Measurements from ENCODE around the gene ARAP3.
A peak's percentile ranks its signal among the peaks of the same experiment; 100 is the strongest.

The ARAP3 gene

DNA sequence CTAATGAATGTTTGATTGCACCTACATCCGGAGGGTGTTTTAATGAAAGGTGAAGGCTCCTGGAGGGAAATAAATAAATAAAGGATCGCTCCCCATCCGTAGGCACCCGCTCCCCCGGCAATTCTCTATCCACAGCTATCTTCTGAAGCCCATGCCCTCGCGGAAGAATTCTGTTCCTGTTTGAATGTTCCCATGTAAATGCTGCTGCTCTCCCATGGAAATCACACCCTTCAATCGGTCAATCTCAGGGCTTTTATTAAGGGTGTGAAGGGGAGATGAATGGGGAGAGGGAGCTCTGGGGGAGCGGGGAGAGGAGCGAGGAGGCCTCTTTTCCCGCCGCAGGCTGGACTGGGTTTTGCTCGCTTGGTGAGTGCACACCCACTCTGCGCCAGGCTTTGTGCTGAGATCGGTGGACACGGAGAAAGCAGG lies 21.1 kb upstream of the ARAP3 start:
- DNase-seq (ENCODE audit: low read depth in 2 of 2): no peak

DNA sequence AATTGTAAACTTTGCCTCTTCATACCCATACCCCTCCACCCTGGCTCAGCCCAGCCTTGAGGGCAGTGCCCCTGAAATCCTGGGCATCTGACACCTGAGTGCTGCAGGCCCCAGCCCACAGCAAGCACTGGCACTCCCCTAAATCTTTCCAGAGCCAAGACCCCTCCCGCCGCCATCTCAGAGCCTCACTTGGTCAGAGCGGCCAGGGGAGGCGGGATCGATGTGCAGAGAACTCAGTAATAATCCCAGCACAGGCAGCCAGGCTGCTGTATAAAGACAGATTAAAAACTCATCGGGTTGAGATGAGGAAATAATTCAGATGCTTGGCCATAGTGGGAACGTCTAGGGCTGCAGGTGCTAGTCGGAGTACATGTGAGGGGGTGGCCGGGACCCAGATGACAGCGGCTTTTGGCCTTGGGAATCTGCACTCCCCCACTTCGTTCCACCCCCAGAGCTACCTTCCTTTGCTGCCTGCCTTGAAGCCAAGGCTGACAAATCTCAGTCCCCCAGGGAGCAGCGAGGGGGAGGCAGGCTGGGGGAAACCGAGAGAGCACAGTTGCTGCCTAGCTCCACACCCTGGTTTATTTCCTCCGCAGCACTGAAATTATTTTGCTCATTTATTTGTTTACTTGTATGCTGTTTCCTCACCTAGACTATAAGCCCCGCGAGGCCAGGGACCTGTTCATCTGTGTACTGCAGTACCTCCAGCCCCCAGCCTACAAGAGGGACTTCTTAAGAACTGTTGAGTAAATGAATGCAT lies 19.5 kb upstream of the ARAP3 start:
- no peak for DNase-seq (ENCODE audit: low read depth in 2 of 2)

DNA sequence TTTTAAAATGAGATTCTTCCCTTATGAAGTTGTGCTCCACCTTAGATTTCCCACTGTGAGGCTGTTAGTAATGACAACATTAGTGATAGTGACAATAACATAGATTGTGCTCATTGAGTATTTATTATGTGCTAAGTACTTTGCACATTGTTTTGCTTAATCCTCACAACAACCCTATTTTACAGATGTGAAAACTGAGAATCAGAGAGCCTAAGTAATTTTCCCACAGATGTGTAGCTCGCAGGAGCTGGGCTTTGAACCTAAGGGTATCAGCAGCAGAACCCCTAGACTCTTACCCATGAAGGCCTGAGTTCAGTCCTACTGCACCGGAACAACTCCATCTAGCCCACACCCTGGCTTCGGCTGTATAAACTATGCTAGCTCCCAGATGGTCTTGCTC lies 15.6 kb upstream of the ARAP3 start:
- no peak for DNase-seq (ENCODE audit: low read depth in 2 of 2)

DNA sequence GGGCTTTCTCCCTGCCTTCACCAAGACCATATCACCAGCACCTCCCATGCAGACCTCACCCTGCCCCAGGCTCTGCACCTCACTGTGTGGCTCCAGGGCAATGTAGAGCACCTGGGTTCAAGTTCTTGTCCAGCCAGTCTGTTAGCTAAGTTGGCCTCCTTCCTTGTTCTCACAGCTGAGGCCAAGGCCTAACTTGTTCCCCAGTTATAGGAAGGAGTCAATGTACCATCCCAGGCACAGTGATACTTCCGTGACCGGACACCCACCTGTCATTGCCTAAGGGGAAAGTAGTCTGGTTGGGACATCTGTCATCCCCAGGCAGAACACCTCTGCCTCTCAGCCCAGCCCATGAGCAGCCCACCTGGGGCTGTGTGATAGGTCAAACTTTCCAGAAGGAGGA lies 14.4 kb upstream of the ARAP3 start:
- no peak for DNase-seq (ENCODE audit: low read depth in 2 of 2)

DNA sequence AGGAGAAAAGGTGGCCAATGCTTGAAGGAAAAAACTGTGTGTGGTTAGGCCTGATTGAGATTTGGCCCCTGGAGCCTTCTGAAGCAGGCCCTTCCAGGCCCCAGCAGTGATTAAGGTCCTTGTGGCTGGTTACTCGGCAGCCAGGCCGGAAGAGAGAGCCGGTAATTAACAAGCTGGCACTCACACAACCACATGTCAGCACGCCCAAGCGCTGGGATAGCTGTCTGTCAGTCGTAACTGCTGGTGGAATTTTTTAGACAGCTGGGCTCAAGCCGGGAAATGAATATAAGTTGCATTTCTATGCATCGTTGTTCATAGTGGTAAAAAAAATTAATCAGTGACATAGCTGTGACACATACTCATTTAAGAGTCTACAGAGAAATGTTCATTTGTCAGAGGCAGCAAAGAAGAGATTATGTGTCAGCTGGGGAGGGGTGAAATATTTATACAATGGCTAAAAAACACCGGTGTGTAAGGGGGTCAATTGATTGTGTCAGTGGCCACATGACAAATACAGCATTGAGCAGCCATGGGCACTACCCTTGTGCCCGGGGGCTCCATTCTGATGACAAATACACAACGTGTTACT lies 13.7 kb upstream of the ARAP3 start:
- no peak for DNase-seq (ENCODE audit: low read depth in 2 of 2)

DNA sequence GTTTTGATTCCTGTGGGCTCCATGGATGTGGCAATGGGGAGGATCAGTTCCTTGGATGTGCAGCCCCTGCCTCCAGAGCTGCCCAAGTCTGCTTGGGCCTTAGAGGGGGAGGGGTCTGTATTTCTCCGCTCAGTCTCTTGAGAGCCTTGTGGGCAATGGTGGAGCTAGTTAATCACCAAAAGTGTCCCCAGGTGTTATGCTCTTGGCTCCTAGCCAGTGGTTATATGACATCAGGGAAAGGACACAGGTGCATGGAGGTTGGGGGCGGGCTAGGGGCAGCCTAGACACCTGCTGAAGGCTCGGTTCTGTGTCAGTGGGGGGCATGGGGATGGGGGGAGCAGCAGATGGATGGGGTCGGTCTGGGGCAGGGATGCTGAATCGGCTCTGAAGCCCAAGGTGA lies 12.4 kb upstream of the ARAP3 start:
- no peak for DNase-seq (ENCODE audit: low read depth in 2 of 2)

DNA sequence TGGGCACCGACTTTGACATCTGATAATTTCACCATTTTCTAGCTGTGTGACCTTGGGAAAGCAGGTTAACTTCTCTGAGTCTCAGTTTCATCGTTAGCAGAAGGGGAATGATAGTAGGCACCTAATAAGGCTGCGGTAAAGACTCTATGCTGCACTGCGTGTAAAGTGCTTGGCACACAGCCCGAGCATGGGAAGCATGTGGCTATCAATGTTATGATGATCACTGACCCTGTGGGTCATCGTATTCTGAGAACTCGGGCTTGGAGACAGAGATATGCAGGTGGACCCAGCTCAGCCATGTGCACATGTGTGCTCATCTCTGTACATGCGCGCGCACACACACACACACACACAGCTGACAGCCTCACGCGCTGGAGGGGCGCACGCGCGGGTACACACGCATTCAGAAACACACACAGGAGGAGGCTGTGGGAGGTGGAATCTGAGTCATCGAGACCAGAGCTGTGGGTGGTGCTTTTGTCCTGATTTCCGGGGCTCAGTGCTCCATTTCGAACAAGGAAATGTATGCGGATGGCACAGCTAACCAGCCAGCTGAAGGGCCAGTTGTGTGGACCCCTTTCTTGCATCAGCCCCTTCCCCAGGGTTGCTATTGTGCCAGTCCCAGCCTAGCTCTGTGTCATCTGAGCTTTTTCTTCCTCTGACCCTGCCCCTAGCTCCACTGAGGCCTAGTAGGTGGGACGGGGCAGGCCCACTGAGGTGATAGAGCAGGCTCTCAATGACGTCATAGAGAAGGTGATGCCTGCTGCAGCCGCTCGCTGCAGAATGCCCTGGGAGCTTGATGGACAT lies 11.1 kb upstream of the ARAP3 start:
- peak; percentile 16 to 44 for DNase-seq (ENCODE audit: low read depth in 2 of 2)

DNA sequence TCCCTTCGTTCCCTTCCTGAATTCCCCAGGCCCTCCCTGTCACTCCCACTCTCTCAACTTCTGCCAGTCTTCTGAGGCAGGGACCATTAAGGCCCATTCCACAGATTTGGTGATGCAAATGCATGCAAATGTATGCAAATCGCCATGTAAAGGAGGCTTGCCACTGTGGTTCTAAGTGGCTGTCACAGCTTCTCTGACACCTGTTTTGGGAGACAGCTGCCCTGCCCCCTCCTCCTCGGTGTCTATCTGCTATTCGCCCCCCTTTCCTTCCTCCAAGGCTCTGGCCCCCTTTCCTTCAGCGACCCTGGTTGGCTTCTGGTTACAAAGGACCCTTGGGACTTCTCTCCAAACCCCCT lies 10.5 kb upstream of the ARAP3 start:
- no peak for DNase-seq (ENCODE audit: low read depth in 2 of 2)

DNA sequence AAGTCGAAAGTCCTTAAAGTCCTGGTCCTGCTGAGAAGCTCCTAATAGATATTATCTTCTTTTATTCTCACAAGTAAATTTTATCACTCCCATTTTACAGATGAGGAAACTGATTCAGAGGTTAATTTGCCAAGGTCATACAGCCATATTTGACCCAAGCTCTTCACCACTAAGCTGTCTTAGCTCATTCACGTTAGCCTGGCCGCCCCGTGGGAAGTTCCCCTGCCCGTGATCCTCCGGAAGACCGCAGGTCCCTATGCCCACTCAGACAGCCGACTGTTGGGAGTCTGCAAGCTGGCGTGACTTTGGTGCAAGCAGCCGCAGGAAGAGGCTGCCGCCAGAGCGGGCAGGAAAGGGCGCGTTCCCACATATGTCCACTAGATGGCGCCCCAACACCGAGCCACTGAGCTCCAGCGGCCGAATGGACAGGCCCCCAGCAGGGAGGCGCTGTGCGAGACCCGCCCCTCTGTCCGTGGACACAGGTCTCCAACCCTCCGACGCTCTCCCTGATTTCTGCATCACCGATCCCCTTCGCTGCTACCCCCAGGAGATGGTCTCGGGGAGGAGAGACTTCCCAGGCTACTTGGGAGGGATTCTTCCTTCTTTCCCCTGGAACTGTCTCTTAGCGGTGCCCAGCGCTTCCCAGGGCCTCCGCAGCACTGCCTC lies 10.0 kb upstream of the ARAP3 start:
- peak; percentile 69 to 73 for DNase-seq (ENCODE audit: low read depth in 2 of 2)

DNA sequence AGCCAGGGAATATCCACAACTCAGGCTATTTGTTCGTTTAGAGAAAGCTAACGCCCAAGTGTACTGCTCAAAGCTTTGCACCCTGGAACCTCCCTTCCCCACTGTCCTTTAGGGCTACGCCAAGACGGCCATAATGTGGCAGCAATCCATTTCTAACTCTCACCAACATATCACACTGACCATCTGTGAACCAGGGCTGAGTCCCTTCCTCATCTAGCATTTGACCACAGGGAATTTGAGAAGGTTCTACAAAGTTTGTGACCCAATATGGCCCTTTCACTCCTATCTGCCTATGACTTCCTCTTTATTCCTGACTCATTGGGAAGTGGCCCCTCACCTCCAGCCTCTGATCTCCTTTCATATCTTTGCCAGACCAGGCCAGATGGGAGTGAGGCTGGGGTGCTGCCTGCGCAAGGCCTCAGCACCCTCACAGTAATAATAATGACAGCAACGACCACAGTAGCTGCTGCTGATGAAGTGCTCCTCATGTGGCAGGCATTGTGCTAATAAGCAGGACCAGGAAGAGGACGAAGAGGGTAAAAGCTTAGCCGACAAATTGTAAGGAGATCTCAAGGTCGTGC lies 9.3 kb upstream of the ARAP3 start:
- DNase-seq (ENCODE audit: low read depth in 2 of 2): no peak

DNA sequence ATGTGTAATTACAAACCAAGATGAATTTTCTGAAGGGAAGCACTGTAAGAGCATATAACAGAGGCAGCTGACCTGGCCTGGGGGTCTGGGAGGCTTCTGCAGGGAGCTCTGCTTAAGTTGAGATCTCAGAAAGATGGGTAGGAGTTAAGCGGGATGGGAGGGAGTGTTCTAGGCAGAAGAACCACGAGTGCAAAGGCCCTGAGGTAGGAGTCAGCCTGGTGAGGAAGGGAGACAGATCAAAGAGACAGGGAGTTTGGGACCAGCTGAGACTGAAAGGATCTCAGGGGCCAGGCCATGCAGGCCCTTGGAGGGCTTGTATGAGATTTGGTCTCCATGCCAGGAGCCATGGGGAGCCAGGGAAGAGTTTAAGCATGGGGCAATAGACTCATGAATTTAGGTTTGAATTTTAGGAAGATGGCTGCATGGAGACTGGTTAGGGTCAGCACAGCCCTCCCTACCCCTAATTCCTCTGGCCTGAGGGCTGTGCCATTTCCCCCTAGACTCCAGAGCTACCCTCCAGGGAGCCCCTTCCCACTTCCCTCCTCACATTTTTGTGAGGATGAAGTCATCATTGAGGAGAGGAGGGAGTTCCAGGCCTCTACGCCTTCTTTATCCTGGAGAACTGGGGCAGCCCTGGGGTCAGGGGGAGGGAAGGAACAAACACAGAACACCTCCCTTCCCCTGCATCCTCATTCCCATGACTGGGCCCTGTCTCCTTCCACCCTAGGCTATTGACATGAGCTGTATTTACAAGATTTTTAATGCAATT lies 4.8 kb upstream of the ARAP3 start:
- DNase-seq (ENCODE audit: low read depth in 2 of 2): no peak

DNA sequence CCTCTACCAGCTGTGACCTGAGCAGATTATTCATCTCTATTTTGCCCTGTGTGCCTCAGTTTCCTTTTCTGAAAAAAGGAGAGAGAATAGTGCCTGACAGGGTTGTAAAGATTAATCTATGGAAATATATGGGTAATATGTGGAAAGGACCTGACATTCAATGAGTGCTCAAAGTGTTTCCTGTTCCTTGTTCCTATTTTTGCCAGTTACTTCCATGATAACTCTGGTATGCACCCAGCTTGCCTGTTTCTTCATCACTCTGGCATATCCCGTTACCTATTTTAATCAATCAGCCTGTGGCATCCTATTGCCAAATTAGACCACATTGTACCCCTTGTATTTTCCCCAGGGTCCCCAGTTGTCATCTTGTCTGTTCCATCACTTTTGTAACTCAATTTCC lies 3.6 kb upstream of the ARAP3 start:
- DNase-seq (ENCODE audit: low read depth in 2 of 2): no peak

DNA sequence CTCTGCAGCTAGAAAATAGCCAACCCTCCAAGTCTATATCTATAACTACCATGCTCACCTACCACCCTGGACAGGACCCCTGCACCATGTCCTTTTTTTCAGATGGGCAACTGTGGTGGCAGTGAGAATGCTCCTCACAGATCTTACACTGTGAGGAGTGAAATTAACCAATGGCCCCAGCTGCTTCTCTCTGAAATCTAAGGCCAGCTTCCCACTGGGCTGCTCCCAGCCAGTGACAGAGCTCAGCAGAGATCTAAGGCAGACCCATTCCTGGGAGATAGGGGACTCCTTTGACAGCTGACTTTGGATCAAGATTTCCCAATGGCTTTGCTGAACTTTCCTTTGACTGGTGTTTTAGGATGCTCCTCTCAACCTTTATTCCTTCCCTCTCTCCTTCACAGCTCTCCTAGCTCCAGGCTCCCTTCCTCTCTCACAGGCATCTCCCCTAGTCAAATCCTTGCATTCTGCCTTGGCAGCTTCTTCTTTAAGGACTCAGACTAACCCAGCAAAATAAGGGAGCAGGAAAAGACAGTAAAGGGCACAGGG lies 1.6 kb upstream of the ARAP3 start:
- DNase-seq (ENCODE audit: low read depth in 2 of 2): no peak

DNA sequence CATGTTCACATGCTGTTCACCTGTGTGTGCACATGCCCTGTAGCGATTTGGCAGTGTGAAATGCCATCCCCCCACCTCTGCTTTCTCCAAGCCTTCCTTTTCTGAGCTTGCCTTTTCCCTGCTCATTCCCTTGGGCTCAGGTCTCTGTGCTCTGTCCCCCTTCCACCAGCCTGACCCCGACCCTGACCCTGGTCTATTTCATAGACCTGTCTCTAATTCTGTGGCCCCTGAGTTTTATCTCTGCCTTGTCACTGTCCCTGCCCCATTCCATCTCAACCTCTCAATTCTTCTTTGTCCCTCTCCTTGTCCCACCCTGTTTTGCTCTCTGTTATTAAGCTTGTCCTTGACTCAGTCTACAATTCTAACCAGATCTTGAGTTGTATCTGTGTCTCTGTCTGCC lies 735 bp downstream of the ARAP3 start:
- no peak for DNase-seq (ENCODE audit: low read depth in 2 of 2)

DNA sequence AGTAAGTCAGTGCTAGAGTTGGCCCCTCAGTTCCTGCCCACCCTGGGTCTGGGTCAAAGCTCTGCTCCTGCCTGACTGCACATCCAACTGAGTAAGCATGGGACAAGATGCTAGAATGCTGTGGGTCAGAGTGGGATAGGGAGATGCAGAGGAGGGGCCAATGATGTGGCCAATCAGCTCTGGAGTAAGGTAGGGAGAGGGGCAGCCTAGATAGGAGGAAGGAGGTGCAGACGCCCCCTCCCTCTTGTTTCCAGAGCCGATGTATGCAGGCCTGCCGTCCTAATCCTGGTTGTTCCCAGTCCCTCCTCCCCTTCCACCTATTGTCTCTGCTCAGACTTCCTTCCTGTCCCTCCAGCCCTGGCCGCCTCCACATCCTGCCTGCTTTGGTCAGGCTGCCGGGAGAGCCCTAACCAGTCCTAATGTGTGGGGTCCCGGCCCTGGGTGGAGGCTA lies 1.3 kb downstream of the ARAP3 start:
- no peak for DNase-seq (ENCODE audit: low read depth in 2 of 2)

DNA sequence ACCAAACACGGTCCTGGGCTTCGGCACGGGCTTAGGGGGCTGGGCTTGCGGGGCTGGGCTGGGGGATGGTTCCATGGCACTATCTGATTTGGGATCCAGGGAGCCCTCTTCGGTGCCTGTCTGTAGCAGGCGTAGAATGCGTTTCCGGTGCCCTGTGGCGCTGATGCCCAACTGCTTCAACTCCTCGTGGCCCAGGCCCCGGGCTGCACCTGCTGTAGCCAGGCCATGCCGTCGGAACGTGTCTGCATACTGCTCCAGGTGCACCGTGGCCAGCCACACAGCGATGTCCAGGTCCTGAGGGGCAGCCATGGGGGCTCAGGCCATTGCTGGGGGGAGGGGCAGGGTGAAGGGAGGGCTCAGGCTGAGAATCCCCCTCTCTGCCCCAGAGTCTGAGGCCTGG lies 1.9 kb downstream of the ARAP3 start:
- DNase-seq (ENCODE audit: low read depth in 2 of 2): no peak

DNA sequence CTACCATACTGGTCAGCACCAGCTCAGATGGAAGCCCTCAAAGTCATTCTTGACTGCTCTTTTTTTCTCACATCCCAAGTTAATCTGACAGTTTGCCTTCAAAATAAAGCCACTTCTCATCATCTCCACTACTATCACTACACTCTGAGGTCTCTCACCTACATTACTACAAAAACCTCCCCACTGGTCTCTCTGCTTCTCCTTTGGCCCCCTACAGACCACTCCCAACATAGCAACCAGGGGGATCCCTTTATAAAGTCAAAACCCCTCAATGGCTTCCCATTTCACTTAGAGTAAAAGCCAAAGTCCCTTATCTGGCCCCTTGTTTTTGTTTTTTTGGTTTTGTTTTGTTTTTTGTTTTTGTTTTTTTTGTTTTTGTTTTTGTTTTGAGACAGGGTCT lies 4.6 kb downstream of the ARAP3 start:
- DNase-seq (ENCODE audit: low read depth in 2 of 2): no peak

DNA sequence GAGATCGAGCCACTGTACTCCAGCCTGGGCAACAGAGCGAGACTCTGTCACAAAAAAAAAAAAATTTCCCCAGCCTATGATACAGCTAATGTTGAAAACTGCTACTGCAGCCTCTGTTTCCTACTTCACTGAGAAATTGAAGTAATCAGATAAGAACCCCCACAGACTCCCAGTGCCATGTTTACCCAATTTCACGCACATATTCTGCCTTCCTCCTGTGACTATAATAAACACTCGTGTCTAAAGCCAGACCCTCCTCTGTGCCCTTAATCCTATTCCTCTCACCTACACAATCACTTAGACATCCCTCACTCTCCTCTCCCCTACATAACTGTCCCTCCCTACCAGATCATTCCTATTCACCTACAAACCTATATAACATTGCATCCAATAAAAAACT lies 6.4 kb downstream of the ARAP3 start:
- no peak for DNase-seq (ENCODE audit: low read depth in 2 of 2)

DNA sequence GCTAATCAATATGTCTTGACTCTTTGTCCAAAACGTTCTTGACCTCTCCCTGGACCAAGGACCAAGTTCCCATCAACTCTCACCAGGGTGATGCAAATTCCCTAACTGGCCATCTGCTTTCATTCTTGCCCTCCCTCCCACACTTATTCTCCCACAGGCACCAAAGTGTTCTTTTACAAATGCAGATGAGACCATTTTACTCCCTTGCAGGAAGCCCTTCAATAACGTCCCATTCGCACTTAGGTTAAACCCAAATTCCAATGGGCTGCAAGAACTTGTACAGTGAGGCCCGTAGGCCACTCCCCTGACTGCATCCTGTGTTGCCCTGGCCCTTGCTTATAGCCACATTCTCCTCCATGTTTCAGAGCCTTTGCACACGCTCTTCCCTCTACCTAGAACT lies 7.3 kb downstream of the ARAP3 start:
- DNase-seq (ENCODE audit: low read depth in 2 of 2): no peak

DNA sequence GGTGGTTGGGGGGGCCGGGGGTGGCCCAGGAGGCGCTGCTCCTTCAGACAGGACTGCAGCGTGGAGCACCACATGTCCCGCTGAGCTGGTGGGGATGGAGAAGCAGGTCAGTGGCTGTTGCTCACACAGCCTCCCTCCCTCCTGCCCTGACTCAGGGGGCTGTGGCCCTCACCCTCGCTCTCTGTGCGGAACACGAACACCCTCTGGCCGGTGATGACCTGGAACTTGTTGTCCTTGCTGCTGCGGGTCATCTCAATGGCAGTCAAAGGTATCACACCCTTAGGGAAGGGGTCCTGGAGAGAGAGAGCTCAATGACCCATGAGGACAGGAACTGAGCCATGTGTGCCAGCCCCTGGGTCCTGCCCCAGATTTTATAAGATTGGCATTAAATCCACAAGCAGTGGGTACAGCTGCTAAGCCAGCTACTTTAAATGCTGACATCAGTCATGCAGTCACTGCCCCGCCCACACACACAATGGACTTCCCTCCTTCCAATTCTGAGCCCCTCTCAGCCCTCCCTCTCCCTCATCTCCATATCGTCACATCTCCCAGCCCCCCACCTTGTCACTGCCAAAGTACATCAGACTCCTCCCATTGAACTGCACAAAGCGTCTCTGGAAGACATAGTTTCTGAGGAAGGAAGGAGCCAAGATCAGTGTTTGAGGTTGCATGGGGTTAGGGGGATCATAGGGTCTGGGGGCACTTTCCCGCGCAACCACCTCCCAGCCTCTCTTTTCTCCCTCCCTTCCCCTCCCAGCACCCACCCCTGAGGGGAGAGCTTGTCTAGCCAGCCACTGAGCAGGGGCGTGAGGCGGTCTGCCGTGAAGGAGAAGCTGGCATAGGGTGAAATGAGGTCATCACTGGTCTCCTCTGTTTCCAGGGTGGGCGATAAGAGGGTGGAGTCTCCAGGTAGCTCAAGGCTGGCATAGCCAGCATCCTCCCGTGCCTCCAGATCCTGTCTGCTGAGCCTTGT lies 8.9 kb downstream of the ARAP3 start:
- no peak for DNase-seq (ENCODE audit: low read depth in 2 of 2)

All from stimulated activated CD8-positive, alpha-beta memory T cell treated with anti-CD3 and anti-CD28 coated beads, Interleukin-2, amount 100 ng/mL, for 1 hour (primary cell).